CD14-positive monocyte (primary cell): Measurements from ENCODE around the gene YTHDC1. TPM values are rescaled to one million over a fixed set of nuclear protein-coding genes. Genes with fewer than 3 reads are reported as not detected.

Experiments
- DNase-seq, 3 donors: peaks; one replicate each; pipeline ENCODE4 v3.0.0-alpha.2; 2011 to 2022
- H2AFZ ChIP-seq: 2 replicates; pipeline ENCODE4 v1.6.0; 2012; ENCODE audit warnings: mild to moderate bottlenecking, low read depth, low read length, inconsistent platforms; ENCODE audit not compliant: insufficient read depth, poor library complexity, severe bottlenecking
- H3K27ac ChIP-seq, 2 donors: 1 replicate in 1 of 2; 2 replicates in 1 of 2; pipeline ENCODE4 v1.5.1; 2012 to 2013; ENCODE audit warnings: low read length in 2 of 2, control low read depth in 1 of 2, inconsistent platforms in 1 of 2, low read depth in 1 of 2, mild to moderate bottlenecking in 1 of 2
- H3K27me3 ChIP-seq, 2 donors: one replicate each; pipeline versions ENCODE4 v1.6.0 to v1.6.1; 2011 to 2013; ENCODE audit warnings: low read length in 2 of 2; ENCODE audit not compliant: control insufficient read depth in 2 of 2, insufficient read depth in 2 of 2
- H3K36me3 ChIP-seq, 2 donors: replicated peaks in 1 of 2; 1 replicate in 1 of 2; 2 replicates in 1 of 2; pipeline versions ENCODE4 v1.5.1 to v1.6.1; 2012 to 2013; ENCODE audit warnings: low read length in 2 of 2, control low read depth in 1 of 2, inconsistent platforms in 1 of 2, mild to moderate bottlenecking in 1 of 2; ENCODE audit not compliant: insufficient read depth in 2 of 2, control insufficient read depth in 1 of 2
- H3K4me1 ChIP-seq, 2 donors: 1 replicate in 1 of 2; 2 replicates in 1 of 2; pipeline versions ENCODE4 v1.5.1 to v1.6.1; 2012 to 2013; ENCODE audit warnings: low read length in 2 of 2, control low read depth in 1 of 2, inconsistent platforms in 1 of 2, mild to moderate bottlenecking in 1 of 2, moderate library complexity in 1 of 2; ENCODE audit not compliant: insufficient read depth in 2 of 2, control insufficient read depth in 1 of 2
- H3K4me2 ChIP-seq: replicated peaks from 2 replicates; pipeline ENCODE3; 2012; ENCODE audit warnings: low read length, moderate library complexity, mild to moderate bottlenecking; ENCODE audit not compliant: poor library complexity, severe bottlenecking; ENCODE audit errors: extremely low read depth
- H3K4me3 ChIP-seq, 3 experiments: fragments of 200-600 bp in 1 of 3; sonication (generic) in 1 of 3; replicated peaks in 1 of 3; 1 replicate in 2 of 3; 2 replicates in 1 of 3; pipeline ENCODE4 v1.5.1; 2011 to 2013; ENCODE audit warnings: low read length in 3 of 3, mild to moderate bottlenecking in 3 of 3, control low read depth in 2 of 3, low read depth in 2 of 3, inconsistent platforms in 1 of 3, moderate library complexity in 1 of 3
- H3K79me2 ChIP-seq: 2 replicates; pipeline ENCODE4 v1.6.0; 2012; ENCODE audit warnings: mild to moderate bottlenecking, control low read depth, inconsistent platforms, low read length, moderate library complexity; ENCODE audit not compliant: insufficient read depth
- H3K9ac ChIP-seq: 2 replicates; pipeline ENCODE4 v1.6.0; 2017; ENCODE audit warnings: low read length, mild to moderate bottlenecking; ENCODE audit not compliant: insufficient read depth, poor library complexity, severe bottlenecking
- H3K9me3 ChIP-seq, 2 donors: replicated peaks in 1 of 2; 1 replicate in 1 of 2; 2 replicates in 1 of 2; pipeline versions ENCODE4 v1.5.1 to v1.6.1; 2012 to 2013; ENCODE audit warnings: low read length in 2 of 2, control low read depth in 1 of 2; ENCODE audit not compliant: control insufficient read depth in 1 of 2, insufficient read depth in 1 of 2
- H4K20me1 ChIP-seq: 2 replicates; pipeline ENCODE4 v1.6.0; 2012; ENCODE audit warnings: mild to moderate bottlenecking, low read length, control low read depth, moderate library complexity; ENCODE audit not compliant: insufficient read depth
- H3K27ac Mint-ChIP-seq, 7 donors: one replicate each; pipeline ENCODE4 v1.8.0; 2020; ENCODE audit warnings: mild to moderate bottlenecking in 7 of 7, mixed read lengths in 7 of 7, moderate library complexity in 6 of 7, inconsistent platforms in 2 of 7
- H3K27me3 Mint-ChIP-seq, 3 donors: one replicate each; pipeline ENCODE4 v1.8.0; 2021 to 2022; ENCODE audit warnings: low read depth in 3 of 3, mild to moderate bottlenecking in 3 of 3, mixed read lengths in 3 of 3, moderate library complexity in 3 of 3, inconsistent platforms in 1 of 3
- H3K36me3 Mint-ChIP-seq, 2 donors: one replicate each; pipeline ENCODE4 v1.8.0; 2020; ENCODE audit warnings: mixed read lengths in 2 of 2, inconsistent platforms in 1 of 2, mild to moderate bottlenecking in 1 of 2
- H3K4me1 Mint-ChIP-seq: one replicate; pipeline ENCODE4 v1.8.0; 2020; ENCODE audit warnings: mild to moderate bottlenecking, mixed read lengths
- H3K4me3 Mint-ChIP-seq, 2 donors: one replicate each; pipeline ENCODE4 v1.8.0; 2020; ENCODE audit warnings: mild to moderate bottlenecking in 2 of 2, mixed read lengths in 2 of 2, moderate library complexity in 1 of 2
- H3K9me3 Mint-ChIP-seq, 7 donors: one replicate each; pipeline ENCODE4 v1.8.0; 2020 to 2022; ENCODE audit warnings: mixed read lengths in 7 of 7, mild to moderate bottlenecking in 6 of 7, moderate library complexity in 6 of 7, inconsistent platforms in 2 of 7
- WGBS: methylation state at CpG from one replicate; pipeline ENCODE4 v1.1.5; 2013; ENCODE audit warnings: missing lambda C conversion rate; ENCODE audit not compliant: insufficient coverage; 5-methylcytosine and 5-hydroxymethylcytosine counted together
- intact Hi-C, 2 donors: fragments of 100-400 bp; cut with micrococcal nuclease; formaldehyde crosslinking; loops; one replicate each; pipeline versions ENCODE4 v1.15.0 to v1.15.1; 2023
- polyA plus RNA-seq, 3 donors: library from polyadenylated mRNA; depleted of rRNA in 1 of 3; unstranded in 2 of 3; stranded (reverse) in 1 of 3; fragments of 300-500 nt in 2 of 3; fragments of >200 nt in 1 of 3; fragmentation: Illumina TruSeq in 2 of 3; gene quantifications; 1 replicate in 2 of 3; 2 replicates in 1 of 3; pipeline ENCODE4 v1.2.3, GENCODE V29; 2012 to 2021
- TF ChIP-seq, protein P1 (sequence below): fragments of 200-600 bp; IDR thresholded peaks from one replicate; pipeline ENCODE4 v1.8.0; 2022; ENCODE audit warnings: antibody characterized with exemption, mild to moderate bottlenecking

YTHDC1 gene
- polyA plus RNA-seq, 3 donors = 11.0 to 30.8 (median 11.5) TPM

GRCh38 chr4:68346461-68346860 lies 3.4 kb downstream of the YTHDC1 start:
- H3K4me1 ChIP-seq = peaks cover 17 to 28% of the 10 kb centered on the region in 2 donors
- H3K27ac ChIP-seq = peak overlapping the region in 1 of 2 donors; percentile 24
- Mint-ChIP-seq H3K27ac (peak overlapping the region in 2 of 7 donors; percentile 1 to 49), H3K36me3 (peaks cover 5 to 7% of the 10 kb centered on the region in 2 donors), H3K9me3 (peaks cover 0 to 2% (median 0%) of the 10 kb centered on the region in 7 donors), H3K4me1 (peaks cover 44% of the 10 kb centered on the region), H3K4me3 (no peak overlapping the region), H3K27me3 (peaks cover 0 to 1% (median 0%) of the 10 kb centered on the region in 3 donors)
- no peaks in the 10 kb centered on the region for H3K9me3 ChIP-seq
- no peak overlapping the region for H2AFZ ChIP-seq
- peaks cover 3 to 5% of the 10 kb centered on the region in 2 donors for H3K36me3 ChIP-seq
- peak in 1 of 3 donors; percentile 18 for DNase-seq
- H4K20me1 ChIP-seq = peaks cover 72% of the 10 kb centered on the region
- intact Hi-C loops = no loop called here
- WGBS = 100% methylated on average over 1 of the region's 3 CpGs
- H3K9ac ChIP-seq = no peak overlapping the region
- H3K79me2 ChIP-seq = peaks cover 84% of the 10 kb centered on the region
- no peak overlapping the region for H3K4me3 ChIP-seq
- TF ChIP-seq, protein P1, sequence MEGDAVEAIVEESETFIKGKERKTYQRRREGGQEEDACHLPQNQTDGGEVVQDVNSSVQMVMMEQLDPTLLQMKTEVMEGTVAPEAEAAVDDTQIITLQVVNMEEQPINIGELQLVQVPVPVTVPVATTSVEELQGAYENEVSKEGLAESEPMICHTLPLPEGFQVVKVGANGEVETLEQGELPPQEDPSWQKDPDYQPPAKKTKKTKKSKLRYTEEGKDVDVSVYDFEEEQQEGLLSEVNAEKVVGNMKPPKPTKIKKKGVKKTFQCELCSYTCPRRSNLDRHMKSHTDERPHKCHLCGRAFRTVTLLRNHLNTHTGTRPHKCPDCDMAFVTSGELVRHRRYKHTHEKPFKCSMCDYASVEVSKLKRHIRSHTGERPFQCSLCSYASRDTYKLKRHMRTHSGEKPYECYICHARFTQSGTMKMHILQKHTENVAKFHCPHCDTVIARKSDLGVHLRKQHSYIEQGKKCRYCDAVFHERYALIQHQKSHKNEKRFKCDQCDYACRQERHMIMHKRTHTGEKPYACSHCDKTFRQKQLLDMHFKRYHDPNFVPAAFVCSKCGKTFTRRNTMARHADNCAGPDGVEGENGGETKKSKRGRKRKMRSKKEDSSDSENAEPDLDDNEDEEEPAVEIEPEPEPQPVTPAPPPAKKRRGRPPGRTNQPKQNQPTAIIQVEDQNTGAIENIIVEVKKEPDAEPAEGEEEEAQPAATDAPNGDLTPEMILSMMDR = no peak
- no peaks in the 10 kb centered on the region for H3K27me3 ChIP-seq
- no peak overlapping the region for H3K4me2 ChIP-seq

DNA sequence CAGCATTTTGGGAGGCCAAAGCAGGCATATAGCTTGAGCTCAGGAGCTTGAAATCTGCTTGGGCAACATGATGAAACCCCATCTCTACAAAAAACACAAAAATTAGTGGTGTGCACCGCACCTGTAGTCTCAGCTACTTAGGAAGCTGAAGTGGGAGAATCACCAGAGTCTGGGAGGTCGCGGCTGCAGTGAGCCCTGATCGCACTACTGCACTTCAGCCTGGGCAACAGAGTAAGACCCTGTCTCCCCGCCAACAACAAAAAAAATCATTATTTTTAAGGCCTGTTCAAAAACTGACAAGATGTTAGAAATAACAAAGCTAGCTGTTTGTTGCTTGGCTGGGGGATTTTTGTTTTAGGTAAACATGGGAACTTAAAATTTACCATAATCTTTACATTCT lies 5.1 kb downstream of the YTHDC1 start:
- H3K4me1 Mint-ChIP-seq = peaks cover 46% of the 10 kb centered on the region
- Histone ChIP-seq H3K4me3 (no peak overlapping the region), H3K27me3 (no peaks in the 10 kb centered on the region), H3K9me3 (no peaks in the 10 kb centered on the region), H4K20me1 (peaks cover 88% of the 10 kb centered on the region), H3K4me2 (no peak overlapping the region), H3K27ac (peak overlapping the region in 1 of 2 donors; percentile 24), H3K9ac (no peak overlapping the region), H3K79me2 (peaks cover 100% of the 10 kb centered on the region), H3K36me3 (peaks cover 3 to 5% of the 10 kb centered on the region in 2 donors), H3K4me1 (peaks cover 12 to 22% of the 10 kb centered on the region in 2 donors), H2AFZ (no peak overlapping the region)
- TF ChIP-seq, protein P1 = no peak
- DNase-seq = no peak
- no peak overlapping the region for H3K27ac Mint-ChIP-seq
- H3K9me3 Mint-ChIP-seq = no peaks in the 10 kb centered on the region
- WGBS = no CpG with 5 or more reads among the region's 5 CpGs
- H3K4me3 Mint-ChIP-seq = no peak overlapping the region
- H3K27me3 Mint-ChIP-seq = no peaks in the 10 kb centered on the region
- H3K36me3 Mint-ChIP-seq = peaks cover 5 to 7% of the 10 kb centered on the region in 2 donors
- intact Hi-C loops = no loop called here
